Keratinocyte (primary cell): ENCODE measurements around the gene MED31. TPM values are rescaled to one million over a fixed set of nuclear protein-coding genes. Genes with fewer than 3 reads are reported as not detected.
A peak's percentile ranks its signal among the peaks of the same experiment; 100 is the strongest.

Experiments used
- DNase-seq: peaks from one replicate; pipeline ENCODE4 v3.0.0-alpha.2; 2011; ENCODE audit warnings: low read depth, missing footprints, low spot score
- FAIRE-seq: peaks from 2 replicates; lab custom pipeline; 2011; peaks lifted over from hg19 to GRCh38; lab: Jason Lieb, UNC
- H2AFZ ChIP-seq: 2 replicates; pipeline ENCODE4 v1.6.0; 2012; ENCODE audit warnings: low read length, control low read depth, inconsistent platforms; ENCODE audit not compliant: control insufficient read depth
- H3K27ac ChIP-seq: 2 replicates; pipeline ENCODE4 v1.5.1; 2011; ENCODE audit warnings: low read length; ENCODE audit not compliant: control insufficient read depth, insufficient read depth
- H3K27me3 ChIP-seq: 3 replicates; pipeline ENCODE4 v1.6.0; 2011; ENCODE audit warnings: low read length; ENCODE audit not compliant: control insufficient read depth, insufficient read depth; ENCODE audit errors: extremely low read depth
- H3K36me3 ChIP-seq, 2 experiments: 2 replicates in 1 of 2; 3 replicates in 1 of 2; pipeline ENCODE4 v1.5.1; 2011; ENCODE audit warnings: low read length in 2 of 2, mild to moderate bottlenecking in 1 of 2; ENCODE audit not compliant: control insufficient read depth in 2 of 2, insufficient read depth in 2 of 2; ENCODE audit errors: extremely low read depth in 1 of 2
- H3K4me1 ChIP-seq: 3 replicates; pipeline ENCODE4 v1.5.1; 2011; ENCODE audit warnings: low read length; ENCODE audit not compliant: control insufficient read depth, insufficient read depth; ENCODE audit errors: extremely low read depth
- H3K4me2 ChIP-seq: 3 replicates; pipeline ENCODE4 v1.6.0; 2011; ENCODE audit warnings: low read depth, low read length; ENCODE audit not compliant: control insufficient read depth, insufficient read depth; ENCODE audit errors: extremely low read depth
- H3K4me3 ChIP-seq, 3 experiments: fragments of 200-600 bp in 1 of 3; sonication (generic) in 1 of 3; 2 replicates in 2 of 3; 3 replicates in 1 of 3; pipeline ENCODE4 v1.5.1; 2011 to 2016; ENCODE audit warnings: low read length in 3 of 3, mild to moderate bottlenecking in 3 of 3, control low read depth in 2 of 3, inconsistent platforms in 1 of 3, low read depth in 1 of 3, mixed read lengths in 1 of 3, mixed run types in 1 of 3, moderate library complexity in 1 of 3; ENCODE audit not compliant: control insufficient read depth in 2 of 3, insufficient read depth in 2 of 3; ENCODE audit errors: extremely low read depth in 1 of 3
- H3K79me2 ChIP-seq: 2 replicates; pipeline ENCODE4 v1.6.0; 2012; ENCODE audit warnings: low read length; ENCODE audit not compliant: control insufficient read depth, insufficient read depth
- H3K9ac ChIP-seq: 3 replicates; pipeline ENCODE4 v1.6.0; 2011; ENCODE audit warnings: low read length; ENCODE audit not compliant: control insufficient read depth, insufficient read depth; ENCODE audit errors: extremely low read depth
- H3K9me1 ChIP-seq: 3 replicates; pipeline ENCODE4 v1.6.0; 2011; ENCODE audit warnings: low read length; ENCODE audit not compliant: control insufficient read depth, insufficient read depth; ENCODE audit errors: extremely low read depth
- H3K9me3 ChIP-seq: 2 replicates; pipeline ENCODE4 v1.5.1; 2012; ENCODE audit warnings: low read depth, low read length; ENCODE audit not compliant: control insufficient read depth
- H4K20me1 ChIP-seq: 3 replicates; pipeline ENCODE4 v1.6.0; 2011; ENCODE audit warnings: low read length; ENCODE audit not compliant: control insufficient read depth, insufficient read depth; ENCODE audit errors: extremely low read depth
- EZH2 ChIP-seq: IDR thresholded peaks from one replicate; pipeline ENCODE4 v1.6.1; 2012; ENCODE audit warnings: inconsistent platforms, mild to moderate bottlenecking, low read length, moderate library complexity
- dilution Hi-C: fragments of 300-500 bp; cut with MboI; formaldehyde crosslinking; loops from one replicate; pipeline ENCODE4 v1.7.0; 2020; ENCODE audit warnings: low sequenced_read_pairs; ENCODE audit not compliant: extremely low pct_ligation_motif_present
- polyA plus RNA-seq, 5 experiments: library from polyadenylated mRNA; depleted of rRNA in 3 of 5; stranded (reverse) in 3 of 5; stranded (forward) in 1 of 5; unstranded in 1 of 5; fragments of >200 nt; gene quantifications; 1 replicate in 1 of 5; 2 replicates in 3 of 5; 3 replicates in 1 of 5; pipeline versions ENCODE4 v1.2.1 to v1.2.3, GENCODE V29; 2011 to 2012; ENCODE audit warnings: missing spikeins in 2 of 5, low read depth in 1 of 5, low replicate concordance in 1 of 5
- TF ChIP-seq, protein P1 (sequence below), 3 experiments: IDR thresholded peaks in 1 of 3; conservative IDR thresholded peaks in 1 of 3; optimal IDR thresholded peaks in 1 of 3; 2 replicates in 2 of 3; 3 replicates in 1 of 3; pipeline versions ENCODE3 to v1.5.1; 2011; ENCODE audit warnings: low read length in 3 of 3, mild to moderate bottlenecking in 3 of 3, moderate library complexity in 2 of 3, control low read depth in 1 of 3, inconsistent platforms in 1 of 3; ENCODE audit not compliant: insufficient read depth in 2 of 3; ENCODE audit errors: extremely low read depth in 1 of 3

The MED31 gene
- polyA plus RNA-seq, 1 donor (not counting 4 experiments of a cell fraction or from before 2014, with no cell fraction given): 49.0 TPM

GRCh38 chr17:6632530-6632929 is 18.9 kb downstream of the MED31 start:
- Histone ChIP-seq H2AFZ (no peak overlapping the region), H3K9ac (no peak overlapping the region), H3K4me1 (peaks cover 7% of the 10 kb centered on the region), H3K36me3 (peaks cover 13 to 17% of the 10 kb centered on the region in 2 experiments), H3K27me3 (no peaks in the 10 kb centered on the region), H4K20me1 (no peaks in the 10 kb centered on the region), H3K9me1 (peaks cover 3% of the 10 kb centered on the region), H3K4me3 (no peak overlapping the region), H3K4me2 (no peak overlapping the region), H3K79me2 (peaks cover 23% of the 10 kb centered on the region), H3K27ac (no peak overlapping the region), H3K9me3 (no peaks in the 10 kb centered on the region)
- dilution Hi-C loops: no loop called here
- FAIRE-seq: peak; percentile 9
- TF ChIP-seq, protein P1, sequence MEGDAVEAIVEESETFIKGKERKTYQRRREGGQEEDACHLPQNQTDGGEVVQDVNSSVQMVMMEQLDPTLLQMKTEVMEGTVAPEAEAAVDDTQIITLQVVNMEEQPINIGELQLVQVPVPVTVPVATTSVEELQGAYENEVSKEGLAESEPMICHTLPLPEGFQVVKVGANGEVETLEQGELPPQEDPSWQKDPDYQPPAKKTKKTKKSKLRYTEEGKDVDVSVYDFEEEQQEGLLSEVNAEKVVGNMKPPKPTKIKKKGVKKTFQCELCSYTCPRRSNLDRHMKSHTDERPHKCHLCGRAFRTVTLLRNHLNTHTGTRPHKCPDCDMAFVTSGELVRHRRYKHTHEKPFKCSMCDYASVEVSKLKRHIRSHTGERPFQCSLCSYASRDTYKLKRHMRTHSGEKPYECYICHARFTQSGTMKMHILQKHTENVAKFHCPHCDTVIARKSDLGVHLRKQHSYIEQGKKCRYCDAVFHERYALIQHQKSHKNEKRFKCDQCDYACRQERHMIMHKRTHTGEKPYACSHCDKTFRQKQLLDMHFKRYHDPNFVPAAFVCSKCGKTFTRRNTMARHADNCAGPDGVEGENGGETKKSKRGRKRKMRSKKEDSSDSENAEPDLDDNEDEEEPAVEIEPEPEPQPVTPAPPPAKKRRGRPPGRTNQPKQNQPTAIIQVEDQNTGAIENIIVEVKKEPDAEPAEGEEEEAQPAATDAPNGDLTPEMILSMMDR (optimal IDR thresholded peaks at IDR 0.05 in 1 of 3, IDR thresholded peaks at IDR 0.05 in 1 of 3, conservative IDR thresholded peaks at IDR 0.05 in 1 of 3; ENCODE audit: extremely low read depth in 1 of 3, insufficient read depth in 2 of 3, low read length in 3 of 3): no peak
- no peak for TF ChIP-seq EZH2
- DNase-seq: no peak

GRCh38 chr17:6630390-6630789 is 21.0 kb downstream of the MED31 start:
- H3K4me1 ChIP-seq: peaks cover 10% of the 10 kb centered on the region
- no peaks in the 10 kb centered on the region for H3K27me3 ChIP-seq
- no peak overlapping the region for H3K4me3 ChIP-seq
- no peak overlapping the region for H3K9ac ChIP-seq
- H3K27ac ChIP-seq: no peak overlapping the region
- H2AFZ ChIP-seq: no peak overlapping the region
- dilution Hi-C loops: no loop called here
- no peaks in the 10 kb centered on the region for H3K9me3 ChIP-seq
- no peaks in the 10 kb centered on the region for H4K20me1 ChIP-seq
- no peak for DNase-seq
- H3K9me1 ChIP-seq: no peaks in the 10 kb centered on the region
- peaks cover 23% of the 10 kb centered on the region for H3K79me2 ChIP-seq
- TF ChIP-seq EZH2: no peak
- TF ChIP-seq, protein P1 (optimal IDR thresholded peaks at IDR 0.05 in 1 of 3, IDR thresholded peaks at IDR 0.05 in 1 of 3, conservative IDR thresholded peaks at IDR 0.05 in 1 of 3; ENCODE audit: extremely low read depth in 1 of 3, insufficient read depth in 2 of 3, low read length in 3 of 3): no peak
- H3K4me2 ChIP-seq: no peak overlapping the region
- no peak for FAIRE-seq
- H3K36me3 ChIP-seq: peaks cover 13 to 28% of the 10 kb centered on the region in 2 experiments
